HG03439 (cell line): ENCODE results near the gene GMDS.

ENCODE experiments used
- ATAC-seq: cut with Tn5 transposase; IDR thresholded peaks from one replicate; pipeline ENCODE4 v1.9.1; 2021; ENCODE audit warnings: mild to moderate bottlenecking, moderate library complexity; ENCODE audit not compliant: unreplicated experiment

The GMDS gene

GRCh38 chr6:1730882-1731281, 514.5 kb downstream of the GMDS start:
- no peak for ATAC-seq

DNA sequence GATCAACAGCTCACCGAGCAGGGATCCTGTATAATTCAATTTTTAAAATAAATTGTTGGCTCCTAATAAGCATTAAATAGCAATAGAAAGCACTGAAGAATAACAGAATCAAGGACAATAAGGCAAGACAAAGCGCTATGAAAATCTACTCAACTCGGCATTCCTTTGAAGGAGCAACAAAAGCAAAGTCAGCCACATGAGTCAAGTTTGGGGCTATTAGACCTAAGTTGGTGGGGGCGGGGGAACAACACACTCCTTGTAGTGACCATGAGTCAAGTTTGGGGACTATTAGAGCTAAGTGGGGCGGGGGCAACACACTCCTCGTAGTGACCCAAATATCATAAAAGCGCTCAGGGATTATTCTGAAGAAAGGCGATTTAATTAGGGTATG, 515.7 kb downstream of the GMDS start:
- no peak for ATAC-seq

DNA sequence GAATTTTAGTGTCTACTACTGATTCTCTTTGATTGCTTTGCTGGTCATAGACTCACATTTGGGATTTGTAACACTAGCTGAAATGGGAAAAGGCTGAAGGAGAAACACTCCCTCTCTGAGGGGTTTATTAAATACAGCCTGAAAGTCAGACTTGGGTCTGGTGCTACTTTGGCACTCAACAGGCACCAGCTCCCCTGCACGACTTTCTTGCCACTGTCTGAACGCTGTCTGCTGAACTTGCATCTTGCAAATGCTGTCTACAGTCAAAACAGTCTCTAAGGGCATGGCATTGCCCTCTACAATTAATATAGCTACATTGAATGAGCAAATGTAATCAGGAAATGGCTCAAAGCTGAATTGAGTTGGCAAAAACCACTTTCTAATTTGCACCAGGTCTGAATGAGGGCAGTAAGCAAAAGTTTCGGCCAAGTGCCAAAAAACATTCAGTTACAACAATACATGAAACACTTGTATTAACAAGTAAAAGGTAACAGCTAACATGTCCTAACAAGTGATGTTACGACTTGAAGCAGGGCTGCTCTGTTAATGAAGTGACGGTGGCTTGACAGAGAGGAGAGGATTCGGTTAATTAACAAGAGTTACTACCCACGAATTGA, 516.2 kb downstream of the GMDS start:
- no peak for ATAC-seq

- ATAC-seq: no peak
These were observed 519.0 kb downstream of the GMDS start for GRCh38 chr6:1726341-1726768.

- no peak for ATAC-seq
These were observed 520.8 kb downstream of the GMDS start for GRCh38 chr6:1724616-1725015.

DNA sequence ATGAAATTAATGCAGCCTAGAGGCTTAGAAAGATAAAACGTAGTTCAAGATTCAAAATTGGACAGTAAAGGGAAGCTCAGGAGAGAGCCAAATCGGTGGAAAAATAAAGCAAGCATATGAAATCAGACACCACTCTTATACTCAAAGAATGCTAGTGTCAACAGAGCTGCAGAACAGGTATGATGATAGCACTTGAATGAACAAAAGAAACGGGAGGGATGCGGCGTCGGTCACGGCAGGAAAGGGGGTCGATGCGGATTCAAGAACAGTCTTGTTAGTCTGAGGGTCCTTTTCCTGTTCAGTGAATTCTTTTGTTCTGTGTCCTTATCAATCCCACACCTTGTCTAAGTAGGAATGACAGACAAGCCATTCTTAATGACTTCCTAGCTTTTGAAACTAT, 521.3 kb downstream of the GMDS start:
- ATAC-seq: no peak

DNA sequence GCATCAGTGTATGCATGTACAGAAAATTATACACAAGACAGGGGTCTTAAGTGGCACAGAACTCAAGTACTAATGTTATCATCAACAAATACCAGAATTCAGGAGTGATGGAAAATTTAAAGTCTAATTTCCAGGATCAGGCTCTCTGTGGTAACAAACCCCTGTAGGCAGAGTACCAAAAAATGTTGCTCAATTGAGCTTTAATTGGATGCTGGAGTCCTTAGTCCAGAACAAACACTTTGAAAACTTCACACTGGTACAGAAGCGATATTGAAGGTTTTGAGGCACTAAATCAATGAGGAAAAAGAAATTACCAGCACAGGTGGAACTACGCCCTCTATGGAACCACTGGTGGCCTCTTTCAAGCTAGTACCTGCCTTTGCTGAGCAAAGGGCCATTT, 522.6 kb downstream of the GMDS start:
- ATAC-seq: no peak

DNA sequence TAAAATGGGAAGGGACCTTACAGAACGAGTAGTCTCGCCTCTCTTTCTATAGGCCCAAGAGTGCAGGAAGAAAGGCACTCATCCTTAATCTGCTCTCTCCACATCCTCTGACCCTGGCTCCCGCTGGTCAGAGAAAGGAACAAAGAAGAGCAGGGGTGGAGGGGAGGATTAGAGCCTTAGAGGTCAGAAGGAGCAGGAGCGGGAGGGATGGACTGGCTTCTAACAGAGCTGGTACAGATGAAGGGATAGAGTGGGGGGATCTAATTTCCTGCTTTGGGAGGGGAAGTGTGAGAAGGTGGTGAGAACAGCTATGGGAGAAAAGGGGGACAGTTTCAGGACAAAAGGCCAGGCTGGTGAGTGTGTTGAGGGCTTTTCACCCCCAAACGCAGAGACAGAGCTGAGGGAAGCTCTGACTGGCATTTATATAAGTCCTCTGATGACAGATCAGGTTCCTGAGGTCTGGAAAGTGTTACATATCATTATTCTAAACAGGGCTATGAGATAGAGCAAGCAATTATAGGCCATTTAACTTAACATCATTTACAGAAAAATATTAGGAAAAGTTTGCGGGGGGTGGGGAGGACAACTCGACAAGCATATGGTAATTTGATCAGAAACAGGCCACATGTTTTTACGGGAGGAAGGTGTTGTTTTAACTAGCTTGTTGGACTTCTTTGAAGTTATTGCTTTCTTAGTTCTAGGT, 524.6 kb downstream of the GMDS start:
- no peak for ATAC-seq

DNA sequence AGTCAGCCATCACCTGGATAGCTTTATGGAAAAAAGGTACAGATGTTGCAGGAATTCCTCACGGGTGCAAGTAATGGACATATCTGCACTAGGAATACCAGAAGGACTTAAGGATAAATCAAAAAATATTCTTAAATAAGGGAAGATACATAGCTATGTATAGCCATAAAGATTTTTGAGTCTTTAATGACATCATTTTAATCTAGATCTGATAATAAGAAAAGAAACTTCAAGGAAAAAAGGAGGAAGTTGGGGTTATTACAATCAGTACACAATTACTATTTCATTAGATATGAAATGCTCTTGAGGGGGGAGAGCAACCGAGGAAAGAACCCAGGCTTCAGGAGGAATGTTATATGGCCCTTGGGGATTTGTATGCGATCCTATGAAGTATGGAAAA, 525.5 kb downstream of the GMDS start:
- no peak for ATAC-seq

- ATAC-seq: no peak
These were observed 528.5 kb downstream of the GMDS start for GRCh38 chr6:1716868-1717267.

- no peak for ATAC-seq
These were observed 529.0 kb downstream of the GMDS start for GRCh38 chr6:1716396-1716795.

DNA sequence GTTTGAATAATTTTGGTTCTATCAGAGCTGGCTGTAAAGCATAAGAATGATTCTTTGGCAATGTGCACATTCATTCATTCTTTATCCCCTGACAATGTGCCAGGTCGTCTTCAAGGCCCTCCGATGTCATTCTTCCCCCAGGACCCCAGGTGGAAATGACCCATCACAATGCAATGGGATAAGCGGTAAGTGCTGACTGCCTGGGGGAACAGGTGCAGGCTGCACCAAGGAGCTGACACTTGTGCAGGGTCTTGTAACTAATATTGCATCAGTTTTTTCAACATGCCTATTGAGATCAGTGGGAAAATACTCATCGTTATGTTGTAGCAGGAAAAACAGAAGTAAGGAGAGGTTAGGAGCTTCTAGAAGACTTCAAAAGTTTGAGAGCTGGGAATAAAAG, 530.1 kb downstream of the GMDS start:
- no peak for ATAC-seq

DNA sequence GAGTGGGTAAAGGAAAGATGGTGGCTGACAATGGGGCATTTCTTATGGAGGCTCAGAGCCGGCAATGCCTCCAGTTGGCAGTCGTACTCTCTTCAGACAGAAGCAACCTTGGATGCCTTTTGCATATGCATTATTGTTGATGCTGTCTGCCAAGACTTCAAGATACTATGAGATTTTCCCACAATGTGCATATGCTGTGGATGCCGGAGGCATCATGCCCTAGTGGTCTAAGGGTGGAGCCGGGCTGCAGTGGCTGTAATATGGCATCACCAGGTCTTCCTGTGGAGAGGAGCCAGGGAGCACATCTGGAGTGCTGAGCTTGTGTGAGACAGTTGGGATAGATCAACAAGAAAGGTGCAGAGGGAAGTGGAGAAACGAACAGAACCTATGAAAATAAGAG, 530.8 kb downstream of the GMDS start:
- no peak for ATAC-seq

GRCh38 chr6:1713016-1713600, 532.3 kb downstream of the GMDS start:
- ATAC-seq: no peak

DNA sequence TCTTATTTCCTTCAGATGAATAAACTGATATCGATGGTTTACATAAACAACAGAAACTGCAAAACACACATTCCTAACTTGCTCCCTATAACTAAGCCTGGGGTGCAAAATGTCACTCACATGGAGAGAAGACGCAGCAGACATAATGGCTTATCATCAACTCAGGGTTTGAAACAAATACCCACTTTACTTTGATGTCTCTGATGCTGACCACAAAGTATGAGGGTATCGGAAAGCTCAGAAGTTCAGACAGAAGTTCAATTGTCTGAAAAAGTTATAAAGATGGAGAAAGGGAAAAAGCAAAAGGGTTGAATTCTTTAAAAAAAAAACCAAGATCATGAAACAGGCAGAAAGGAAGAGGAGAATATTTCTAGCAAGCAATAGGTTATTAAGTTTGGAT, 533.0 kb downstream of the GMDS start:
- ATAC-seq: no peak

DNA sequence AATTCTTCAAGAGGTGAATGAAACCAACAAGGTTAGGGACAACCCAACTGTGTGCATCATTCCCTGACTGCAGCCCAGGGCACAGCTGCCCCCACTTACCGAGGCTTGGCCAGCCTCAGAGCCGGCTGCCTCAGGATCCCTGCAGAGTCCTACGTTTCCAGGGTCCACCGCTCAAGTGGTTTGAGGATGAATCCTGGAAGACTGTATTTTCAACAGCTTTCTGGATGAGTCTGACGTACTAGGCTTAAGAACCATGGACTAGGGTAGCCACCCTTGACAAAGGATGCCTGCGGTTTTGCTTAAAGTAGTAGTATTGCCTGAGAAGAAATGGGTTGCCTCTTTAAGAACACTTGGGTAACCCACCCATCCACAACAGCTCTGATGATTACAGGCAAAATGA, 534.3 kb downstream of the GMDS start:
- ATAC-seq: no peak

DNA sequence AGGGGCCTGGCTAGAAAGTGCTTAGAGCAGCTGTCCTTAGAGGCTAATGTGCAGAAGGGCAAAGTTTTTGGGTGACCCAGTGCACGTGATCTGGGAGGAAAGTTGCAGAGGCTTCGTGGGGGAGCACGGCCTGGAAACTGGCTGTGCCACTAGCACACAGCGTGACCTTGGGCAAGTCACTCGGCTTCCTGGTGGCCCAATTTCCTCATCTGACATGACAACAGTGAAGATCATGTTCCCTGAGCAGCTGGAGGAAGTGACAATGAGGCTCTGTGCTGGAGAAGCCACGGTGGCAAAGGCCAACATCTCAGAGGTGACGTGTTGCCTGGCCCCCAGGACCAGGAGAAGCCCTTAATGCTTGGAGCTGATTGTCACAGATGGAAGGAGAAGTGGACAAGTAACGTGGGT, 536.2 kb downstream of the GMDS start:
- no peak for ATAC-seq

DNA sequence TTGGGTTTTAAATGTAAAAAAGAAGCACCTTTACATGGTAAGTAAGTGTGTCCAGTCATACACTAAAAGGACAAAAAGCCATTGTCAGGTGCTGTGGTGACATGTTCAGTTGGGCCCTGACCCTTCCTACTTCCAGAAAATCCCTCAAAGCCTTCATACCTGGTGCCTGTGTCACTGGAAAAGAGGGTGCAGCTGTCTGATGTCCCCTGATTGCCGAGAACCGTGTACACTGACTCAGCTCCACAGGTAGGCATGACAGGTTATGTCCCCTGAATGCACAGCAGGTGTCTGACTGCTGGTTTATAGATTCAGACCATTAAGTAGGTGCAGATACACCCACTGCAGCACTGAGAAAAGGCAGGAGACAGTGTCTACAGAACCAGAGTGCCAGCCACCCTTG, 536.6 kb downstream of the GMDS start:
- ATAC-seq: no peak

GRCh38 chr6:1708122-1708521, 537.3 kb downstream of the GMDS start:
- ATAC-seq: no peak

DNA sequence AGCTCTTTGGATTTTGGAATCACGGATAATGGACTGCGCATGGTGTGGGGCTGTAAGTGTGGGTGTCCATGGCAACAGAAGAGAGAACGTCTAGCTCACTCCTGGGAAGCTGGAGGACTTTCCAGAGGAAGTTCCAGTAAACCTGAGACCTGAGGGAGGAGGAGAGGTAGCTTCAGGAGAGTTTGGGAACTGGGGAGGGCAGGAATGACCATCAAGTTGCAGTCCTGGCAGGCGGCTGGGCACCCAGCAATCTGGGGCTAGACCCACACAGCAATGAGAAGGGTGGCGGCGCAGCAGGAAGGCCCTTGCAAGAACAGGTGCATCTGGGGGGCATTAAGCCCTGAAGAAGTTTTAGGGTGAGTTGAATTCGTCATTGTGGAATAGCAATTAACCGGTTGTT, 539.8 kb downstream of the GMDS start:
- no peak for ATAC-seq

- no peak for ATAC-seq
These were observed 540.2 kb downstream of the GMDS start for GRCh38 chr6:1705183-1705582.

DNA sequence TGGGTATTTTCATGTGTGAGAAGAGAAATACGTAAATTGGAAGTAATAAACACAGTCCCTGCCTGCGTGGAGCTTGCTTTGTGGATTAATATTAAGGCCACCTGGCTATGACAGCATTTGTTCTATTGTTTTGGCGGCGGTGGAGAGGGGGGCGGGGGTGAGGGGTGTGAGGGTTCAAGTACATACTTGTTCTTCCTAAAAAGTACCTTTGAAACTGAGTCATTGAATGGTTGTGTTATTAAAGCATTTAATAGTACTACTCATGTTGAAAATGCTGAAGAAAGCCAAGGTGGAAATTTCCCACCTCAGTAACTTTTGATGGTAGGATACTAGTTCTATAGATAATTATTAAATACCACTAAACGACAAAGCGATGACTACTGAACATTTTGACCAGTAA, 540.7 kb downstream of the GMDS start:
- no peak for ATAC-seq

GRCh38 chr6:1703923-1704322, 541.5 kb downstream of the GMDS start:
- no peak for ATAC-seq
